GM18505 (cell line): ENCODE measurements around the gene SKI.

Experiments used
- ATAC-seq: cut with Tn5 transposase; IDR thresholded peaks from one replicate; pipeline ENCODE4 v1.9.1; 2021; ENCODE audit not compliant: unreplicated experiment
- POLR2A ChIP-seq: IDR thresholded peaks from 4 replicates; pipeline ENCODE4 v1.6.1; 2011; ENCODE audit warnings: borderline replicate concordance; ENCODE audit not compliant: insufficient read depth, insufficient read length; ENCODE audit errors: extremely low read depth

The SKI gene

GRCh38 chr1:2248127-2248826, 20.2 kb downstream of the SKI start:
- no peak for TF ChIP-seq POLR2A
- ATAC-seq = no peak

DNA sequence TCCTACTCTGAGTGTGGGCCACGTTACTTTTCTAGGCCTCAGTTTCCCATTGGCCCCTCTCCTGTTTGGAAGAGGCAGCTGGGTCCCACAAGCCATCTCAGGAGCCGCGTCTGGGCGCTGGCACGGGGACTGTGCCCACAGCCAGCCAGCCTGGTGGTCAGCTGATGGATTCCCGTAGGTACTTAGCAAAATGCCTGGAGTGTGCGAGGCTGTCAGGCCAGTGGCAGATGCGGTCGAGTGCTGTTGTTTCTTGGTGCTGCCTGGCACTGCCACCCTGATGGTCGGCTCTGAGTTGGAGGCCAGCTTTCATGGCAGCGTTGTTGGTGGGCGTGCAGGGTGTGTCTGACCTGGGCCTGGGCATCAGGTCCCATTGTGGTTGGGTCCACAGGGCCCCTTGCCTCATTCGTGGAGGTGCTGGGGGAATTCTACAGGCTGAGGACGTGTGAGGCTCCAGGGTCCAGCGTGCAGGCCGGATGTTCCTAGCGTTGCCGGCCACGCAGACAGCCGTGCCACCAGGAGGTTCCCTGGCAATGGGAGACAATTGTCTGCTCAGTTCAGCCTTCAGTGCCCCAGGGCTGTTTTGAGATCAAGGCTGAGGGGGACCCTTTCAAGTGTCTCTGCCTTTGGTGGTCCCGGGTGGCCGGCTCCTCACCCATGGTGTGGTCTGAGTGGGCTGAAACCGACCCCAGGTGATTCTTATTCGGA, 20.9 kb downstream of the SKI start:
- ATAC-seq = no peak
- TF ChIP-seq POLR2A = no peak

GRCh38 chr1:2249559-2249906, 21.4 kb downstream of the SKI start:
- ATAC-seq = no peak
- no peak for TF ChIP-seq POLR2A

DNA sequence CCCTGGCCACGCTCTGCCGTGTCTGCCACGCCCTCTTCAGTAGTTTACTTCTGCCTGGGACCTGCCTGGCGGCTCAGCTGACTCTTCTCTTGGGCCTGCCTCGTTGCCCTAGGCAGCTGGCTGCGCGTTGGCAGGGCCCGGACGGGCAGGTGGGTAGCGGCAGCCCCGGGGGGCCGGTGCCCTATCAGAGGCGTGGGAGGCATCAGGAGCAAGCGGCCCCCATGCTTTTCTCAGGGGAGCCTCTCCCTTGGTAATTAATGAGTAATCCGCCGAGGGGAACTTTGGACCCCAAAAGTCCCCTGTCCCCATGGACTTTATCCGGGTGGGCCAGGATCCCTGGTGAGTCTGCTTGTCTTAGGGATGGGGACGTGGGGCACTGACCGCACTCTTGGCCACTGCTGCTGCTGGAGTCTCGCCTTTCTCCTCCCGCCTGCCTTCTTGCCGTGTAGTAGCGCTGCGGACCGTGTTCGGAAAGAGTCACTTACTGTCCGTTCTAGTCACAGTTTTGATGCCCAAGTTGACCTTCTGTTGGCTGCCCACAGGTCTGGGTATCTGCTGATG, 22.7 kb downstream of the SKI start:
- no peak for ATAC-seq
- TF ChIP-seq POLR2A = no peak

DNA sequence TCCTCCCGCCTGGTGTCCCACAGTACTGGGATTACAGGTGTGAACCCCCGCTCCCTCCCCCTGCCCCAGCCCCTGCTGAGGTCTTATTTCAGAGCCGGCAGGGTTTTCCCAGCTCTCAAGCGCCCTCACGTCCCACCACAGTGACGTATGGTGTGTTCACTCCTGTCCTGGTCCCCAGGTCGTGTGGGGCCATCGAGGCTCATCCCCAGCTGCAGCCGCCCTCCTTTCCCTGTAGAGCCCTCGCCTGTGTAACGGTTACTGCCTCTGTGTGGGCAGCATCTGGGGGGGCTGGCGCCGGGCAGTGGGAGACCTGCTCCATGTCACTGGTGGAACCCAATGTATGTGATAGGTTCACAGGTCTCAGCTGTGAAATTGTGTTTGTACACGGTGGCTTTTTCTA, 23.2 kb downstream of the SKI start:
- ATAC-seq = no peak
- TF ChIP-seq POLR2A = no peak

DNA sequence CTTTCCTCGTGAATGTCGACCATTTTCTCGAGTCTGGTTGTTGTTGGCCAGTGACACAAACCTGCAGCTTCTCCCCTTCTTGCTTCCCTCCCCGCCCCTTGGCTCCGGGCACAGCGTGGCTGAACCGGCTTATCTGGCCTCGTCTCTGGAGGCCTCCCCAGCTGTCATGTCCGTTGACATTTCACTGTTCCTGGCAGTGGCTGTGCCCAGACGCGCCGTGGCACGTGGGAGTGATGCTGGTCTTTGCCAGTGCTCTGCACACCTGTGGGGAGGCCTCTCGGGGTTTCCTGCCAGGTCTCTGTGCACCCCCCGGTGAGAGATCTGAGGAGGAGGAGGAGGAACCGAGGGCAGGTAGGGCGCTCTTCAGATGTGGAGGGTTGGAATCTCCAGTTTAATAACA, 23.7 kb downstream of the SKI start:
- TF ChIP-seq POLR2A = no peak

GRCh38 chr1:2252423-2252822, 24.3 kb downstream of the SKI start:
- ATAC-seq = no peak
- no peak for TF ChIP-seq POLR2A

More for the DNA sequence above, 23.7 kb downstream of the SKI start:
- no peak for ATAC-seq

GRCh38 chr1:2253036-2253796, 25.1 kb downstream of the SKI start:
- no peak for ATAC-seq
- TF ChIP-seq POLR2A = no peak

DNA sequence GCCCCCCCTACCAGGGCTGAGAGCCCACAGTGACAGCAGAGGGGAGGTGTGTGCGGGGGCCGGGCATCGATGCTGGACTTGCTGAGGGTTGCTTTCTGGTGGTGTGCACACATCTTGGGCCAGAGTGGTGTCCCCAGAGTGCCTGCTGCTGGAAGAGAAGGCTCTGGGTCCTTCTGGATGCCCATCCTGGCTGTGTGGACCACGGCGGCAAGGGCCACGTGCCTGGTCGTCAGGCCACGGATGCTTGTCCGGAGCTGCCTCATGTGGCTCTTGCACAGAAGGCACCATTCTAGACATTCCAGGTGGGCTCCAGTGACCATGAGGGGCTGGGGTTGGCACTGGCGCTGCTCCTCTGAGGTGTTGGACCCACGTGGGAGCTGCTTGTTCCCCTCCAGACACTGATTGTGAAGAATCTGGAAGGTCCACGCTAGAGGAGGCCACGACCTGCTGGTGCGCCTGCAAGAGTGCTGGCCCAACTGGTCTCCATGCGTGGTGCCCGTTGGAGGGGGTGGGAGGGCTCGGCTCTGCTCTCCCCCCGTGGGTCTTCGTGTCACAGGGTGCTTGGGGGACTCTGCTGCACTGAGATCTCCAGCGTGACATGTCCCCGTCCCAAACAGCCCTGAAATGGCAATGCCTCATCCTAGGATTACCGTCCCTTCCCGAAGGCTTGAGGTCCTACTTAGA, 25.8 kb downstream of the SKI start:
- ATAC-seq = no peak
- TF ChIP-seq POLR2A = no peak

GRCh38 chr1:2255047-2255419, 26.9 kb downstream of the SKI start:
- no peak for ATAC-seq
- TF ChIP-seq POLR2A = no peak

- ATAC-seq = peak; percentile 52
These were observed 27.6 kb downstream of the SKI start for GRCh38 chr1:2255420-2256369.

More at GRCh38 chr1:2255420-2256369, 27.6 kb downstream of the SKI start:
- TF ChIP-seq POLR2A = no peak
